Stimulated activated CD4-positive, alpha-beta T cell treated with anti-CD3 and anti-CD28 coated beads, Interleukin-2, amount 100 ng/mL, for 48 hours (primary cell): ENCODE results near the gene NOS1.

ENCODE experiments used
- DNase-seq, 2 donors: peaks; one replicate each; pipeline ENCODE4 v3.0.0-alpha.2; 2020

Gene NOS1

GRCh38 chr12:117363056-117363662 lies 1.7 kb upstream of the NOS1 start:
- no peak for DNase-seq

GRCh38 chr12:117362391-117362790 lies 965 bp upstream of the NOS1 start:
- DNase-seq: no peak

- no peak for DNase-seq
These were observed 479 bp upstream of the NOS1 start for GRCh38 chr12:117361905-117362304.

- DNase-seq: no peak
These were observed 677 bp downstream of the NOS1 start for GRCh38 chr12:117360551-117361346.

- no peak for DNase-seq
These were observed 1.2 kb downstream of the NOS1 start for GRCh38 chr12:117360222-117360550.

GRCh38 chr12:117359029-117359845 lies 2.2 kb downstream of the NOS1 start:
- no peak for DNase-seq

- no peak for DNase-seq
These were observed 5.4 kb downstream of the NOS1 start for GRCh38 chr12:117356048-117356447.

GRCh38 chr12:117352883-117353282 lies 8.5 kb downstream of the NOS1 start:
- DNase-seq: no peak

GRCh38 chr12:117352206-117352605 lies 9.2 kb downstream of the NOS1 start:
- no peak for DNase-seq

- DNase-seq: no peak
These were observed 11.3 kb downstream of the NOS1 start for GRCh38 chr12:117350140-117350539.

GRCh38 chr12:117347588-117347987 lies 13.8 kb downstream of the NOS1 start:
- DNase-seq: no peak

GRCh38 chr12:117344716-117345115 lies 16.7 kb downstream of the NOS1 start:
- DNase-seq: no peak

GRCh38 chr12:117343849-117344248 lies 17.6 kb downstream of the NOS1 start:
- DNase-seq: no peak

GRCh38 chr12:117343296-117343695 lies 18.1 kb downstream of the NOS1 start:
- no peak for DNase-seq

GRCh38 chr12:117342682-117343081 lies 18.7 kb downstream of the NOS1 start:
- no peak for DNase-seq

- DNase-seq: no peak
These were observed 19.2 kb downstream of the NOS1 start for GRCh38 chr12:117342247-117342646.

- no peak for DNase-seq
These were observed 22.3 kb downstream of the NOS1 start for GRCh38 chr12:117339104-117339503.

- DNase-seq: no peak
These were observed 26.4 kb downstream of the NOS1 start for GRCh38 chr12:117334855-117335587.

- DNase-seq: no peak
These were observed 27.4 kb downstream of the NOS1 start for GRCh38 chr12:117334051-117334450.

GRCh38 chr12:117333331-117333881 lies 28.0 kb downstream of the NOS1 start:
- no peak for DNase-seq

GRCh38 chr12:117331691-117332090 lies 29.7 kb downstream of the NOS1 start:
- DNase-seq: no peak

- no peak for DNase-seq
These were observed 30.8 kb downstream of the NOS1 start for GRCh38 chr12:117330441-117331113.
